Motor neuron (in vitro differentiated cells): ENCODE measurements around the gene KLF15. TPM values are rescaled to one million over a fixed set of nuclear protein-coding genes. Genes with fewer than 3 reads are reported as not detected.
A peak's percentile ranks its signal among the peaks of the same experiment; 100 is the strongest.

Experiments used
- ATAC-seq, 8 experiments: fragments of 200-7000 bp; cut with Tn5 transposase; replicated peaks in 6 of 8; 2 replicates each; pipeline ENCODE4 v1.8.0; 2021; ENCODE audit warnings: mild to moderate bottlenecking in 8 of 8, moderate library complexity in 8 of 8
- H3K27ac ChIP-seq, 2 donors: fragments of 250-450 bp; sonication (Bioruptor Pico); 2 replicates each; pipeline ENCODE4 v1.9.0; 2021; ENCODE audit warnings: antibody characterized with exemption in 2 of 2, mild to moderate bottlenecking in 2 of 2, moderate library complexity in 1 of 2
- H3K4me1 ChIP-seq, 2 donors: fragments of 250-450 bp; sonication (Bioruptor Pico); replicated peaks in 1 of 2; 2 replicates each; pipeline ENCODE4 v1.6.1; 2021; ENCODE audit warnings: antibody characterized with exemption in 2 of 2, mild to moderate bottlenecking in 2 of 2, moderate library complexity in 1 of 2
- H3K4me3 ChIP-seq, 5 donors: fragments of 250-450 bp; sonication (Bioruptor Pico); 2 replicates each; pipeline ENCODE4 v1.9.0; 2021; ENCODE audit warnings: antibody characterized with exemption in 5 of 5, mild to moderate bottlenecking in 5 of 5, moderate library complexity in 4 of 5
- WGBS, 10 experiments: fragments of 450-650 bp; shearing (Covaris generic); methylation state at CpG; one replicate each; pipeline ENCODE4 v1.0.0; 2022; 5-methylcytosine and 5-hydroxymethylcytosine counted together
- in situ Hi-C, 9 experiments: fragments of 400-800 bp; cut with MboI; loops; one replicate each; pipeline ENCODE4 v1.15.0; 2021; ENCODE audit warnings: low sequenced_read_pairs in 9 of 9, low pct_unique_long_range_greater_than_20kb in 2 of 9; ENCODE audit not compliant: unreplicated experiment in 9 of 9
- total RNA-seq, 8 experiments: library from RNA; unstranded; fragments of 300-600 nt; gene quantifications; 2 replicates each; pipeline versions ENCODE4 v1.2.3 to v1.2.4, GENCODE V29; 2022

Gene KLF15
- total RNA-seq, 8 experiments from 2014 or later, result 1.6 to 4.7 (median 2.9) TPM

- Histone ChIP-seq H3K4me3 (peak overlapping the region; percentile 51 to 89 (median 61)), H3K27ac (no peak overlapping the region), H3K4me1 (peaks cover 6 to 7% of the 10 kb centered on the region in 2 donors)
- ATAC-seq, result peak; percentile 71 to 87 (median 83)
- in situ Hi-C loops, result no loop called here
- 0 to 17% (median 4%) methylated on average over 1 to 10 of the region's 32 CpGs; no CpG with 5 or more reads in 7 of the 10 experiments for WGBS, 10 experiments
Measured at GRCh38 chr3:126355777-126356372, 1.3 kb downstream of the KLF15 start.

- Histone ChIP-seq H3K27ac (peak overlapping the region in 1 of 2 donors; percentile 3), H3K4me1 (peaks cover 6 to 7% of the 10 kb centered on the region in 2 donors), H3K4me3 (peak overlapping the region in 4 of 5 donors; percentile 51 to 89 (median 74))
- WGBS, 10 experiments, result 28 to 41% (median 37%) methylated on average over 1 to 3 of the region's 3 CpGs; no CpG with 5 or more reads in 6 of the 10 experiments
- no peak for ATAC-seq
- in situ Hi-C loops, result no loop called here
Measured at GRCh38 chr3:126355251-126355650, 2.0 kb downstream of the KLF15 start.

GRCh38 chr3:126354776-126355175 is 2.4 kb downstream of the KLF15 start:
- Histone ChIP-seq H3K4me1 (peaks cover 6 to 7% of the 10 kb centered on the region in 2 donors), H3K4me3 (no peak overlapping the region), H3K27ac (no peak overlapping the region)
- in situ Hi-C loops, result no loop called here
- WGBS, 10 experiments, result 33 to 100% (median 77%) methylated on average over 1 to 7 of the region's 7 CpGs; no CpG with 5 or more reads in 4 of the 10 experiments
- no peak for ATAC-seq

- 90 to 100% (median 97%) methylated on average over 1 to 3 of the region's 8 CpGs; no CpG with 5 or more reads in 6 of the 10 experiments for WGBS, 10 experiments
- ATAC-seq, result no peak
- in situ Hi-C loops, result no loop called here
- H3K4me3 ChIP-seq, result no peak overlapping the region
- H3K27ac ChIP-seq, result no peak overlapping the region
- peaks cover 6 to 7% of the 10 kb centered on the region in 2 donors for H3K4me1 ChIP-seq
Measured at GRCh38 chr3:126353694-126354321, 3.4 kb downstream of the KLF15 start.

- Histone ChIP-seq H3K27ac (no peak overlapping the region), H3K4me3 (no peak overlapping the region), H3K4me1 (peaks cover 6 to 7% of the 10 kb centered on the region in 2 donors)
- WGBS, 10 experiments, result 66 to 92% (median 90%) methylated on average over 2 to 7 of the region's 27 CpGs; no CpG with 5 or more reads in 4 of the 10 experiments
- in situ Hi-C loops, result no loop called here
- no peak for ATAC-seq
Measured at GRCh38 chr3:126352476-126353454, 4.4 kb downstream of the KLF15 start.

GRCh38 chr3:126351771-126352475 is 5.3 kb downstream of the KLF15 start:
- H3K4me1 ChIP-seq, result peaks cover 6 to 7% of the 10 kb centered on the region in 2 donors
- H3K4me3 ChIP-seq, result no peak overlapping the region
- in situ Hi-C loops, result no loop called here
- H3K27ac ChIP-seq, result no peak overlapping the region
- ATAC-seq, result no peak
- 94 to 100% (median 99%) methylated on average over 1 to 8 of the region's 18 CpGs; no CpG with 5 or more reads in 6 of the 10 experiments for WGBS, 10 experiments

- ATAC-seq, result no peak
- in situ Hi-C loops, result no loop called here
- H3K4me1 ChIP-seq, result peaks cover 6 to 7% of the 10 kb centered on the region in 2 donors
- H3K27ac ChIP-seq, result no peak overlapping the region
- WGBS, 10 experiments, result 40 to 100% (median 93%) methylated on average over 1 to 4 of the region's 10 CpGs; no CpG with 5 or more reads in 7 of the 10 experiments
- no peak overlapping the region for H3K4me3 ChIP-seq
Measured at GRCh38 chr3:126351086-126351770, 6.0 kb downstream of the KLF15 start.

- Histone ChIP-seq H3K4me1 (peaks cover 5 to 6% of the 10 kb centered on the region in 2 donors), H3K4me3 (no peak overlapping the region), H3K27ac (no peak overlapping the region)
- 80 to 100% (median 100%) methylated on average over 1 to 6 of the region's 9 CpGs; no CpG with 5 or more reads in 5 of the 10 experiments for WGBS, 10 experiments
- in situ Hi-C loops, result no loop called here
- ATAC-seq, result no peak
Measured at GRCh38 chr3:126350502-126351085, 6.6 kb downstream of the KLF15 start.

GRCh38 chr3:126349611-126350501 is 7.4 kb downstream of the KLF15 start:
- no peak overlapping the region for H3K4me3 ChIP-seq
- in situ Hi-C loops, result no loop called here
- no peak for ATAC-seq
- WGBS, 10 experiments, result 48 to 90% (median 75%) methylated on average over 2 to 8 of the region's 15 CpGs; no CpG with 5 or more reads in 4 of the 10 experiments
- H3K4me1 ChIP-seq, result no peaks in the 10 kb centered on the region
- no peak overlapping the region for H3K27ac ChIP-seq

GRCh38 chr3:126349071-126349470 is 8.1 kb downstream of the KLF15 start:
- no peak overlapping the region for H3K4me3 ChIP-seq
- in situ Hi-C loops, result no loop called here
- no peaks in the 10 kb centered on the region for H3K4me1 ChIP-seq
- no peak for ATAC-seq
- 60 to 94% methylated on average over 1 to 5 of the region's 6 CpGs; no CpG with 5 or more reads in 8 of the 10 experiments for WGBS, 10 experiments
- no peak overlapping the region for H3K27ac ChIP-seq
